Metanephros (tissue), 1 donor: ENCODE data around the gene SIK2. TPM values are rescaled to one million over a fixed set of nuclear protein-coding genes. Genes with fewer than 3 reads are reported as not detected.

Experiments used
- total RNA-seq: library from RNA; depleted of rRNA; stranded (reverse); fragments of >200 nt; gene quantifications from one replicate; pipeline ENCODE4 v1.2.3, GENCODE V29; 2014

The SIK2 gene
- 20.8 TPM for total RNA-seq

DNA sequence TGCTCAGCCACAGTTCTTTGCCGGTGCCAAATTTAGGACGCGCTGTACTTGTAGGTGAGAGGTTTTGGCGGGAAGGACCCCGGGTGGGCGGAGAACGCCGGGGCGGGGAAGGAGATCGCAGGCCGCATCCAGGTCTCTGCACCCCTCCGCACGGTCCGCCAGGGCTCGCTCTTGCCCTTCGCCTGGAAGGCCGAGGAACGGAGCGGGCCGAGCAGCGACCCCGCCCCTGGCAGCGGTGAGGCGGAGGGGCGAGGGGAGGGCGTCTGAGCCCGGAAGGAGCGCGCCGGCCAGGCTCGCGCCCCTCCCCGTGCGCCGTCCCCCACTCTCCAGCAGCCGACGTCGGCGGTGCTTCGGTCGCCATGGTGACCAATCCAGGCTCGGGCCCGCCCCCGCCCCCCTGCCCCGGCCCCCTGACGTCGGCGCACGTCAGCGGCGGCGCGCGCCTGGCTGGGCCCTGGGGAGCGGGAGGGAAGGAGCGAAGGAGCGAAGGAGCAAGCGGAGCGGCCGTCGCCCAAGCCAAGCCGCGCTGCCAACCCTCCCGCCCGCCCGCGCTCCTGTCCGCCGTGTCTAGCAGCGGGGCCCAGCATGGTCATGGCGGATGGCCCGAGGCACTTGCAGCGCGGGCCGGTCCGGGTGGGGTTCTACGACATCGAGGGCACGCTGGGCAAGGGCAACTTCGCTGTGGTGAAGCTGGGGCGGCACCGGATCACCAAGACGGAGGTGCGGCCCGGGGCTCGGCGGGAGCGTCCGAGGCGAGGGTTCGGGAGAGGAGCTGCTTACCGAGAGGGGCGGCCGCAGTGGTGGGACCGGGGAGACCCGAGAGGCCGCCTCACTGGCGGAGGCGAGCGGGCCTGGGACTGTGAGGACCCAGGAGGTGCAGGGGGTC, at the start of gene SIK2:
TSS of gene SIK2 (plus strand) at position 471 of the 886 bp plus-strand sequence. CDS start at position 586, 115 bp downstream.

GRCh38 chr11:111765984-111766833, 164.0 kb downstream of the SIK2 start, which contains the start of gene PPP2R1B:
PPP2R1B (minus strand) TSS chr11:111766389; CDS start chr11:111766361, 28 bp downstream.

Other genes with a start within 250 kb of the SIK2 start
- 0.82 TPM for gene POU2AF1, start 223.2 kb upstream of the SIK2 start, total RNA-seq
- not detected for gene BTG4, start 90.1 kb upstream of the SIK2 start, total RNA-seq
- gene HOATZ, start 87.7 kb upstream of the SIK2 start, total RNA-seq: not detected
- gene LAYN, start 61.7 kb upstream of the SIK2 start, total RNA-seq: 7.9 TPM
- 26.3 TPM for gene PPP2R1B, start 163.9 kb downstream of the SIK2 start, total RNA-seq